ENCODE data around the gene BANP.

Gene BANP

DNA sequence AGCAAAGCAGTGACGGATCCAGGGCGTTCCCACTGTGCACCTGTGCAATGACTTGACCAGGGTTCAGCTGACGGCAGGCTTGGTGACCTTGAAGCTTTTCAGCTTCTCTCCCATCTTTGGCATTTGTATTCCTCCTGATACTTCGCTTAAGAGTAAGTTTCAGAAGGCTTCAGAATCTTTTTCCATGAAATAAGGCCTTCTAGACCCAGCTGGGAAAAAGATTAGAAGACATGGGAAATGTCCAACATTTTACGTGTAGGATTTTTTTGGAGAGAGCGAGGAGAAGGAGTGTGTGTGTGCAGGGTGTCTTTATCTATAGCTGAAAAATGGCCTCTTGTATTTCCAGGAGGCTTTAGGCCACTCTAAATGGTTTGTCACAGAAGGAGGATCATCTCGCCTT is 104.1 kb downstream of the BANP start:
- DNase-seq, result no peak

DNA sequence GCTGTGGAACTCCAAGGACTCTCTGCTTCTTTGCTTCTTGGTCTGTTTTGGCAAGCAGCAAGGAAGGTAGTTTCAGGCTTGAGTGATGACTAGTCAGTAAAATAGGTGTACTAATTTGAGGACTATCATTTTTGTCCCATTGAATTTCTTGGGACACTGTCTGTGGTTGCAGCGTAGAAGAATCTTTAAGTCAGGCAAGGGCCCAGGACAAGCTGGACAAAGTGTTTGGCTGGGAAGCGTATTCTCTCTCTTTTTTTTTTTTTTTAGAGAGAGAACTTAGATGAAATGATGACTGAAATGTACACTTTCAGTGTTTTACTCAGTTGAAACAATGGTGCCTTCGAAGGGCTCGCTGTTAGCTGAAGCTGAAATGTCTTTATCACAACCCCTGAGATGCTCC is 105.0 kb downstream of the BANP start:
- DNase-seq, result no peak

DNA sequence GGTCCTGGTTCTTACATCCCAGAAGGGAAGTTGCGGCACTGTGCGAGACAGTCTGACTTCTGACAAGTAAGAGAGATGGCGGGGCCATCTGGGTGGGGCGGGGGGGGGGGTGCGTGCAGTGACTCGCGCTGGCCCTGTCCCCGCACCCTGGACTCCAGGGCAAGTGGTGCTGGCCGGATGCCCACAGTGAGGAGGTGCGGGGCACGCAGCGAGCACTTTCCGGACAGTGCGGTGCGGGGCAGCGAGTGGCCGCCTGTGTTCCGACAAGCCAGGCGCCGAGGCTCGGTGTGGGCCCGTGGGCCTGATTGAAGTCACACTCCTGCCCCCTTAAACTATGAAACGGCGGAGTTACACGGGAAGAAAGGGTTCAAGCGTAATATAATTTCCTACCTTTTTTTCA is 106.4 kb downstream of the BANP start:
- no peak for DNase-seq

DNA sequence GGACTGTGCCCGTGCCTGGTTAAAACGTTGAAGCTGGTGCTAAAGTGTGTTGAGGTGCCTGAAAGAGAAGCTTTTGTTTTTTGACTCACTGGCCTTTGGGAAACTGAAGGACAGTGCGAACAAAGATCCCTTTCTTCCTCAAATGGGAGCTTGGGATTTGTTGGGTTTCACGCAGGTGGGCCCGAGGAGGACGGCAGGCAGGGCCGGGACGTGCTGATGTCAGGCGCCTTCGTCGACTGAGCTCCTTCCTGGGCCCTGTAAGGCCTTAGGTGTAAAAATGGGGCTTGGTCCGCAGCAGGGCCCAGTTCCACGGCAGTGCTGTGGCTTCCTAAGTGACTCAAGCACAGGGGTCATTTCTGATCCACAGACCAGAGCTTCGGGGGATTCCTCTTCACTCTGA is 106.9 kb downstream of the BANP start:
- no peak for DNase-seq

DNA sequence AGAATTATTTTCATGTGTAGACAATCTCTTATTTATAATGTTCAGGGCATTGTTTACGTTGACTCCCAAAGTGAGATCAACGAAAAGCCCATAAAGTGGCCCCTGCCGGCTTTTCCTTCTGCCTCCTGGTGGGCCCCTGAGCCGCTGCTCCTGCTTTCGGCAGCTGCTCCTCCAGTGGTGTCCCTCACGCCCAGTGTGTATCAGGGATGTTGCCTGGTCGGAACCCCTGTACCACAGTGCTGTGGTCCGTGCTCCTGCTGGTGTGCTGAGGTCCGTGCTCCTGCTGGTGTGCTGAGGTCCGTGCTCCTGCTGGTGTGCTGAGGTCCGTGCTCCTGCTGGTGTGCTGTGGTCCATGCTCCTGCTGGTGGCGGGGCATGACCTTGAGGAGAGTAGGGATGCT is 107.6 kb downstream of the BANP start:
- DNase-seq, result no peak

DNA sequence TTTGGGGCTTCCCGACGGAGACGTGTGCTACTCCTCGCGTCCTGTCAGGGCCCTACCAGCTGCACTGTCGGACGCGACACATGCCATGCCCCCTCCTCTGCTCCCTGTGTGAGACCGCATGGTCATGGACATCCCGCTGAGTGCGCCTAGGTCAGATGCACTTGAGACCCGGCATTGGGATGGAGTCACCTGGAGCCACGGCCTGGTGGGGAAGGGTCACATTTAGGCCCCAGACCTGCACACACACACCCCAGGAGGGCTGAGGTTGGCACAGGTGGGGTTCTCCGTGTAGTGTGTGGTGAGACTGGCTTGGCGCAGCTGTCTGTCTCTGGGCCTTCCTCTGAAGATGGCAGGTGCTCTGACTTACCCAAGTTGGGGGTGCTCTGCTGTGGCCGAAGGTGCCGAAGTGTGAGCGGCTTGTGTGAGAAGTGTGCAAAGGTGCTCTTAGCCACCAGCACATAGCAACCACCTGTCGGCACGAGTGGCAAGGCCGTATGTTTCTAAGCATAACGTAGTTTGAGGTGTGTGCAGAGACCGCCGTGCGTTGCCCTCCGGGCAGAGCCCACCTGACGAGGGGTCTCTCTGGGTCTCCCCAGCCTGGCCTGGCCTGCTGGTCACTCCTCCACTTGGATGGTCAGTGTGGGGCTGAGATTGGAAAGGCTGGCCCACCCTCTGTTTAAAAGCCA is 108.6 kb downstream of the BANP start:
- DNase-seq, result no peak

DNA sequence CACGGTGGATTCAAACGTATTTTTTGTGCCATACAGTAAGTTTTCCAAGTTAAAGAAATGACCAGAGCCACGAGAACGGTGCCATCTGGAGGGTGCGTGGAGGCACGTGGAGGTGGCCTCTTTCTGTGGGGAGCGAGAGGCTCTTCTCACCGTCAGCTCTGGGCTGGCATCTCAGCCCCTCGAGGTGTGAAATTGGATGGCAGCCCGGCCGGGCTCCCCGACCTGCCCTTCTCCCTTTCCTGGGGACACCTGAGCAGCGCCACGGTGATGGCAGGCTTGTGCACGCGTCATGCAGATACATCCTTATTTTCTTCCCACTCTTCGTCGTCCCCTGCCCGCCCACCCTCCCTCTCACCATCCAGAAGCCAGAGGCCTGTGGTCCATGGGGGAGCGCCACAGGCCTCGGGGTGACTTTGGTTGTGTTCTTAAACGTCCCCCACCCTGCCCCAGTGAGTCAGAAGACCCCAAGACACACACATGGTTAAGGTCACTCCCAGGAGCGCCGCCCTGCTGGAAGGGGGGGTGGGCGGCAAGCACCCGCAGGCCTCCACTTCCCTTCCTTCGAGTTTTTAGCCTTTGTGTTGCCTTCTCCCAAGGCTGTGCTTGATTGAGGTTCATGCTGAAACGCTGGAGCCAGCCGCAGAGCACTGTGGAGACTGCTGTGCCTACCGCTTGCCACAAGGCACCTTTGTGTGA is 109.4 kb downstream of the BANP start:
- no peak for DNase-seq

DNA sequence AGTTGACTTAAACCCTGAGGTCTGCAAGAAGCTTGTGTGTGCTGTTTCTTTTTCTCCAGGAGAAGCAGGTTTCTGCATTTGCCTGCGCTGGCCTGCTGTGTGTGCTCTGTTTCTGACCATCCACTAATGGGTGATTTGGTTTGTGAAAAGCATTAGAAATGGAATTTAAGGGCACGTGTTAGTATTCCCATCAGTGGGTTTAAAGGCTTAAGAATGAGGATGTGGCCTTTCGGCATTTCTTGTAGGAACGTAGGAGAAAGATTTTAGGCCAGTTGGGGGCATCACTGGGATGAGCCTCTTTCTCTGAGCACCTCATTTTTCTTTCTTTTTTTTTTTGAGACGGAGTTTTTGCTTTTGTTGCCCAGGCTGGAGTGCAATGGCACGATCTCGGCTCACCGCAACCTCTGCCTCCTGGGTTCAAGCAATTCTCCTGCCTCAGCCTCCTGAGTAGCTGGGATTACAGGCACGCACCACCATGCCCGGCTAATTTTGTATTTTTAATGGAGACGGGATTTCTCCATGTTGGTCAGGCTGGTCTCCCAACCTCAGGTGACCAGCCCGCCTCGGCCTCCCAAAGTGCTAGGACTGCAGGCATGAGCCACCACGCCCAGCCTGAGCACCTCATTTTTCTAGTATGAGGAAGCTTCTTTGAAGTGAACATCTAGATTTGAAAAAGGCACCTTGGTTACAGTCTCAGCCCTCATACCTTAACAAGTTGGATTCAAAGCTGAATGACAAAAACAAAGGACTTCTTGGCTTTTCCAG is 110.3 kb downstream of the BANP start:
- DNase-seq, result no peak

DNA sequence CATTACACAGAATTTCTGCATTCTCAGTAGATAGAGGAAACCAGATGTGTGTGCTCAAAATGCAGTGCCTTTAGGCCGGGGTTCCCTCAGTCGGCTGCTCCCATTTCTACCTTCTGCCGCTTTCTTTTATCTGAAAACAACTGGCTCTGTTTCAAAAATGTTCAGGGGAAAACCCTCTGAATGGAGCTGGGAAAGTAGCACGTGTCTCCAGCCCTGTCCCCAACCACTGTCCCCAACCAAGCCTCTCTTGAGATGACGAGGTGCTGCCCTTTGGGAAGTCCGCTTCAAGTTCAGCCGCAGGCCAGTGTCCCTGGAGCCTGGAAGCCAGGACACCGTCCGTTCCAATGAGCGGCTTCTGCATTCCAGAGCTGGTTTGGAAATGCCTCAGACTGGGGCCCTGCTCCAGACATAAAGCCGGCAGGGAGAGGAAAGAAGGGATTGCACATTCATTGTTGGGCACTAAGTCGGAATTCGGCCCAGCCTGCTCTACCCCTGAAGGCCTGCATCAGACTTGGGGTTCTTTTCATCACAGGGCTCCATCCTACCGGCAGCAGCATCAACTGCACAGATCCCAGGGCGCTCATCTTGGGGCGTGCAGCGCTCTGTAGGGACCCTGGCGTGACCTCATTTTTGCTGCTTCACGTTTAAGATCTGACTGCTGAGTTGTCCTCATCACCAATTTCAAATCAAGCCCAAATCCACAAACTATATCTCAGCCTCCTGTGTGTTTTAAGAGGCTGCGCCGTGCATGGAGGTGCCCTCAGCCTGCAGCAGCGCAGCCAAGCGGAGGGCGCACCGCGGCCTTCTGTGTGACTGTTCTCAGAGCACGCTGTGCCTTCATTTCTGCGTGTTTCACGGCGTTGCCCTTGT is 111.3 kb downstream of the BANP start:
- DNase-seq, result peak; percentile 67

DNA sequence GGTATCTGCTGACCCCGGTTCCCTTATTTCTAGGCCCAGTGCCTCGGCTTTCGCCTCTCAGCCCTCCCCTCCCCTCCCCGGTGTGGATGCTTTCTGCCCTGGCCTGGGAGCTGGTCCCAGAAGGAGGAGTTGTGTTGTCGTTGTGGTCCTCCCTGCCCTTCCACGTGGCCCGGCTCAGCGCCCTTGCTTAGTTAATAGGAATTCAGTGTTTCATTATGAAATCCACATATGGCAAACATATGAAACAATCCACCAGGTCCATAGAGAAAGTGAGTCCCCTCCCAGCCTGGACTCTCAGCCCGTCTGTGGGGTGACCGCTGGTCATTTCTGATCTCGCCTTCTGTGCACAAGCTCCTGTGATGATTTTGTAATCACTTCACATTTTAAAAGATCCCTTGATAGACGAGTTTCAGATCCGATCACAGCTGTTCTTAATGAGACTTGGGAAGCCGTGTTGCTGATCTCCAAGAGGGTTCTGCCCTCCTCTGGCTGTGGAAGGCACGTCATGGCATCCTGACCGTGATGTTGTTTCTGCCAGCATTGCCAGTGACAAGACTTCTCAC is 112.1 kb downstream of the BANP start:
- peak; percentile 58 for DNase-seq

DNA sequence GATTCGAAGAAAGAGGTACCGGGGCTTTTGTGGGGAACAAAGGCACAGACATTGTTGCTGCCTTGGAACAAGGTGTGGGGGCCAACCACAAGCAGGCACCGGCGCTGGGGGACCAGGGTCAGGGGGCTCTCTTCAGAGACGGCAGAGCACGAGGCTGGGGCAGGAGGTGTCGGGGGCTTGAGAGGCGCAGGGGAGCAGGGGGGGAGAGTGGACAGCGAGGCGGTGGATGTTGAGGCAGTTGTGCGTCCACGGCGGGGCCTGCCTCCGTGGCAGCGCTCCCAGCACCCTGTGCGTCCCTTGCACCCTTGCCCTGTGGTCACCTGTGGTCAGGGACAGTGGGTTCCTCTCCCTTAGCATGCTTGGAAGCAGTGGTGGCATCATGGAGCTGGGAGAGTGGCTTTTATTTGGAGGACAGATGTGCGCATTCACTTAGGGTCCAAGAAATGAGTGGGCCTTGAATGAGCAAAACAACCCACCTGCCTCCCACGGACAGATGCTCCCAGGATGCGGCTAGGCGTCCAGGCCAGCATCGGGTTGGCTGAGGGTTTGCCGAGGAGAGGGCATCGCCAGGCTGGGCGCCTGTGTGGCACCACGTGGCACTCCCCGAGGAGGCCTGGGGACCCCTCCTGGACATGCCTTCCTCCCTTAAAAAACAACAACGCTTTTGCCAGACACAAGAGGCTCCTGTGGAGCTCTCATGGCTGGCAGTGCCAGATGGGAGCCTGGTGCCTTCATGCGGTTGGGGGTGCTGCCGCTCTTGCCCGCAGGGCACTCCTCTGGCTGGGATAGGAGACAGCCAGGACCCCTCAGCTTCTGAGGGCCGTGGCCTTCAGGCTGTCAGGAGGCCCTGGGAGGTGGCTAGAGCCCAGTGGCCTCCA is 113.0 kb downstream of the BANP start:
- DNase-seq, result no peak

DNA sequence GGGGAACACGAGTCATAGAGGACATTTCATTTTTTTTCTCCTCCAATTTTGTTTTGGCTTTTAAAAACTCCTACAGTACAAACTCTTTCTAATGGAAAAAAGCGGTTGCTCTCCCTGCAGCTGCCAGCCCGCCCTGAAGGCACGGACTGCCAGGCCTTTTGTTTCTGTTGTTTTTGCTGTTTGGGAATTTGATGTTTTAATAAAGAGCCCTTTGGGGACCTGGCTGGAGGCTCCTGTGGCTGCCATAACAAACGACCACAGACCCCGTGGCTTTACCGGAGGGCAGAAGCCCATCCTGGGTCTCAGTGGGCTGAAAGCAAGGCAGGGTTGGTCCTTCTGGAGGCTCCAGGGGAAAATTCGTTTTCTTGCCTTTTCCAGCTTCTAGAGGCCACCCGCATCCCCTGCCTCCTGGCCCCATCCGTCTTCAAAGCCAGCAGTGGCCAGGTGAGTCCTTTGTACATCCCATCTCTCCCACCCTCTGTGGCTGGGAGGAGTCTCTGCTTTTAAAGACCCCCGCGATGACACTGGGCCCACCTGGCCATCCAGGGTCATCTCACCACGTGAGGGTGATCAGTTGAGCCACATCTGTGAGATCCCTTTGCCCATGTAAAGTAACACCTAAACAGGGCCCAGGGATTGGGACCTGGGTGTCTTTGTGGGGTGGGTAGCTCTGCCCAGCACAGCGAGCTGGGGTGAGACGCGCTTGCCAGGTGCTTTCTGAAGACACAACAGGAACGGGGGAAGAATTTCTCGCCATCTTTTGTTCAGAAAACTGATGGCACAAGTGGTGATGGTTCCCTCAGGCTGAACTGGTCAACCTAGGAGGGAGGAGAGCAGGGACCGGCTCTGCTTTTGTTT is 113.9 kb downstream of the BANP start:
- DNase-seq, result no peak

DNA sequence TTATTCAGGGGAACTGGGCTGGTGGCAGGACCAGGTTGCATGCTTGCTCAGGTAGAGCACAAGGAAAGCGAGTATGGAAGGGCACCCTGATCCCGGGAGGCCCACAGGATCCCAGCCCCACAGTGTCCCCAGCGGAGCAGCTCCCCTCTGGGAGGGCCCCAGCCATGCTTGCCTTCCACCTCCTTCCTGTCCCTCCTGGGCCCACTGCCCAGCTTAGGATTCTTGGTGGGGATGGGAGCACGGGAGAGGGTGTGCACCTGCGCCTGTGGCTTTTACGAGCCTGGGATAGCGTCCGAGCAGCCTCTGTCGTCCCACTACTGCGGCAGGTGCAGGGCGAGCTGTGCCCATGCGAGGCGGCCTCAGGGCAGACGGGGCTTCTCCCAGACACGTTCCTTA is 114.5 kb downstream of the BANP start:
- DNase-seq, result no peak

DNA sequence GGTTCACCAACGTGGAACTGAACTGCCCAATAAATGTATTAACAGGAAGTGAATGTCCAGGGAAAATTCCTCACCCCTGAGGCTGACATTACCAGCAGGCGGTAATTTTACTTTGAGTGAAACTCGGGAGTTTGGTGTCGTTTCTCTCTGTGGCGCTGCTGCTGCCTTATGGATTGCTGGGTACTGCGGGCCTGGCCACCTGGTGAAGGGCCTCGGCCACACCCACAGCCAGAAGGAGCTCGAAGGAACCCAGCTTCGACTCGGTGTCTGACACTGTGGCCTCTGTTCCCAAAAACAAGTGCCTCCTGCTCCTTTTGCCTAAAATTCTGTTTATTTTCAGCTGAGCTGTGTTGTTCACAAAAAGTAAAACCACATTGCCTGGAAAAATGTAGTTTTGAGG is 115.0 kb downstream of the BANP start:
- DNase-seq, result no peak

DNA sequence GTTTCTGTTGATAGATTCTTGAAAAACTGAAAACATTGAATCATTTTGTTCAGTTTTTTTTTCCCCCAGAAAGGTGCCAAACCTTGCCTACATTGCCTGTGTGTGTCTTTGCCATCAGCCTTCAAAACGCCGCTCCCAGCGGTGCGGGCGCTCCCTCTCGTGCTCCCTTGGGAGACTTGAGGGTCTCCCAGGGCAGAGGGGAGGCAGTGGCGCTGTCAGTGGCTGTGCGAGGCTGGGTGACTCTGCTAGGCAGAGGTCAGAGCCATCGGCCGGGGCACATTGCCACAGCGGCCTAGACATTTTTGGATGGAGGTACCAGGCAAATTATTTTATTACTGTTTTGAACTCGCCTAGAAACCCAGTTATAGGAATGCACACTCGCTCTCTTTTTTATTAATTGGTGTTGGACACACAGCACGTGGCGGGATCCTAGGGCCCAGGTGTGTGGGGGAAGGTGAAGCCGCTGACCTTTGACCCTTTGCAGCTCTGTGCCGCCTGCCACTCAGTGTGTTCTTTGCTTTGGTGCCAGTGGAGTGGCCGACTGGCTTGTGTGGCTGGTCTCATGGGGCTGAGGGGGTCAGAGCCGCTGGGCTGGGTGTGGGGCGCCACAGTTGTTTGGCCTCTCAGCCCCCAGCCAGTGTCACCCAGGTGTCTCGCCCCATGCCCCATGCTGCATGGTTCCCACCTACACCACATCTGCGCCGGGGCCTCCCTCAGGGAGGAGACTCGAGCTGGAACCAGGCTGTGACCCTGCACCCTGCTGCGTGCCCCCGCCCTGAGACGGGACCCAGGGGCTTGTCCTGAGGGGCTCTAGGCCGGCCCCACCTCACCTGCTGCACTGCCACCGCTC is 115.7 kb downstream of the BANP start:
- DNase-seq, result no peak

DNA sequence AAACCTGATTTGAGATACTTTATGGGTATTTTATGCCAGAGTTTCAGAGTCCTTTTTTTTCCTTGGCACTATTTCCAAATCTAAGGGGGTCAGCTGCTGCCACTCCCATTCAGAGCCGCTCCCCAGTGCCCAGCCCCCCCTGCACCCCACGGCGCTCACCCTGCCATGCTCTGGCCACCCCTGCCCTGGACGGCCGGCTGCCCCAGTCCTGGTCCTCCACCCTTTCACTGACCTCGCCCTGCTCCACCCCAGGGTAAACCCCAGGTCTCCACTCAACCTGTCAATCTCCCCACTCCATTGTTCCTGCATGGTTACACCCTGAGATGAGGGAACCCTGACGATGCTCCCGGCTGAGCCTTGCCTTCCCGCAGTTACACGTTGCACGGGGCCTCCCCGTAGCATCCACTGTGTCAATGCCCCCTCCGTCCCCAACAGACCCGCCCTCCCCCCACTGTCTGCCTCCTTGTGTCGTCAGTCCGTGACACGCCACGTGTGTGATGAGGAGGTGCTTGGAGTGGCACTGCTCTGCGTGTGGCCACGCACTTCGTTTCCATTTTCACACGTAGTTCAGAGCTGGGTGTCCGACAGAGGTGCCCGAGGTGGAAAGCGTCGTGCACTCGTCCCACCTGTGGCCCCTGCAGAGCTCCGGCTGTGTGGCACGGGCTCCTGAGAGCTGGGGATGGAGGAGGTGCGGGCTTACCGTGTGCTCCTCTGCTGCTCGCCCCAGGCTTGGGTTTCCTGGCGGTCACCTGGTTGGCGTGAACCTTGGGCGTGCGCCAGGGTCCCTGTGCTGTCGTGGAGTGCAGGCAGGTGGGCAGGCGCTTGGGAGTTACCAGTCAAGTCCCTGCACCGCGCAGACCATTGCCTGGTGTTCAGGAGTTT is 116.5 kb downstream of the BANP start:
- DNase-seq, result no peak

DNA sequence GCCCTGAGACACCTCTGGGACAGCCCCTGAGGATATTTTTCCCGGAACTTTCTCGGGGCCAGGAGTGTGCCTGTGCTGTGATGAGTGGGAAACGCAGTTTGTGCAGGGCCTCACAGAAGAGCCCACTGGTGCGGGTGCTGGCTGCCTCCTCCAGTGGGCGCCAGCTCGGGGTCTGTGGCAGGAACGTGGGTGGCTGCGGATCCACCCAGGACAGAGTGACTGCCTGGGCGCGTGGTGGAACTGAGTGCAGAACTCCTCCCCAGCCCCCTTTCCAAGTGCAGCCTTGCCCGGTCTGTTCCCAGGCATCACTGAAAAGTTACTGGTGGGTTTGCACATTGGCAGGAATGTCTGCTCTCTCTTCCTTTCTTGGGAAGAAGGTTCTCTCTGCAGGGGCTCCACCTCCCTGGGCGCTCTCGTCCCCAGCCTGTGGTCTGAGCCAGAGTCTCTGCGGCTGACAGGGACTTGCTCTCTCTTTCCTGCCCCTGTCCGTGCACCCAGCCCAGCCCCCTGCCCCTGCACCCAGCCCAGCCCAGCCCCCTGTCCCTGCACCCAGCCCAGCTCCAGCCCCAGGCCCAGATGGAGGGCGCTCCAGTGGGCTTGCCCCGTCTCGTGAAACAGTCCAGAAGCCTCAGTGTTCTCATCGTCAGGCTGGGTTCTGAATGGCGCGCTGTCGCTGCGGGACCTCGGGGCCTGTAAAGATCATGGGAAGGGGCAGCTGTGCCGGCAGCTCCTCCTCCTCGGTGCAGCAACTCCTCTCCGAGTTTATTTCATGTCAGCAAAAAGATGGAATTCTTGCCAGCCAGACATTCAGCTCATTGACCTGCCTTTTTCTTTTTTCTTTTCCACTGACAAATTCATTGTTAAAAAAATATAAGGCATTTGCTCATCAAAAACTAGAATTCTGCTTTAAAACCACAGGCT is 117.5 kb downstream of the BANP start:
- no peak for DNase-seq
